Esophagus (tissue), 2 donors: Measurements from ENCODE around the gene TRIM54. TPM values are rescaled to one million over a fixed set of nuclear protein-coding genes. Genes with fewer than 3 reads are reported as not detected.
"Not testable (repeated sequence)": the region's sequence is repeated elsewhere in the genome, so short reads cannot be mapped to it uniquely, and the experiment has no call there.

Experiments used
- H3K27ac ChIP-seq, 2 donors: one replicate each; pipeline ENCODE4 v1.5.1; 2013; ENCODE audit warnings: low read depth in 2 of 2, mild to moderate bottlenecking in 2 of 2, inconsistent platforms in 1 of 2, low read length in 1 of 2, moderate library complexity in 1 of 2
- H3K27me3 ChIP-seq, 2 donors: one replicate each; pipeline ENCODE4 v1.6.1; 2013; ENCODE audit warnings: low read length in 2 of 2, control low read depth in 1 of 2, mild to moderate bottlenecking in 1 of 2; ENCODE audit not compliant: insufficient read depth in 2 of 2, control insufficient read depth in 1 of 2
- H3K36me3 ChIP-seq, 2 donors: one replicate each; pipeline ENCODE4 v1.6.1; 2013; ENCODE audit warnings: low read length in 1 of 2; ENCODE audit not compliant: control insufficient read depth in 2 of 2, insufficient read depth in 2 of 2
- H3K4me1 ChIP-seq, 2 donors: one replicate each; pipeline ENCODE4 v1.6.1; 2013; ENCODE audit warnings: low read length in 1 of 2; ENCODE audit not compliant: control insufficient read depth in 2 of 2, insufficient read depth in 2 of 2
- H3K4me3 ChIP-seq, 2 donors: one replicate each; pipeline ENCODE4 v1.5.1; 2013; ENCODE audit warnings: low read length in 2 of 2, mild to moderate bottlenecking in 2 of 2, low read depth in 1 of 2, moderate library complexity in 1 of 2
- H3K9me3 ChIP-seq, 2 donors: one replicate each; pipeline ENCODE4 v1.6.1; 2013; ENCODE audit warnings: mild to moderate bottlenecking in 2 of 2, low read depth in 1 of 2, low read length in 1 of 2, moderate library complexity in 1 of 2; ENCODE audit not compliant: control insufficient read depth in 2 of 2, insufficient read depth in 1 of 2
- WGBS, 2 donors: extraction: QIAGEN DNeasy Blood & Tissue Kit; methylation state at CpG; one replicate each; pipeline ENCODE4 v1.1.7; 2013; 5-methylcytosine and 5-hydroxymethylcytosine counted together
- polyA plus RNA-seq, 2 donors: library from polyadenylated mRNA; stranded (reverse); fragments of 200-250 nt; gene quantifications; one replicate each; pipeline ENCODE4 v1.2.3, GENCODE V29; 2013
- donor health status: healthy with polysubstance abuse.
- donor health status: Bipolar disorder and iron deficiency.

Gene TRIM54
- polyA plus RNA-seq, 2 donors, result 0.05 to 0.18 TPM

GRCh38 chr2:27296481-27296880 lies 14.3 kb downstream of the TRIM54 start:
- 54 to 69% methylated on average over 4 of the region's 4 CpGs for WGBS, 2 donors
- Histone ChIP-seq H3K36me3 (no peaks in the 10 kb centered on the region), H3K27me3 (no peaks in the 10 kb centered on the region), H3K4me1 (no peaks in the 10 kb centered on the region), H3K4me3 (no peak overlapping the region), H3K9me3 (no peaks in the 10 kb centered on the region), H3K27ac (no peak overlapping the region)

- Histone ChIP-seq H3K4me3 (no peak overlapping the region), H3K36me3 (no peaks in the 10 kb centered on the region), H3K4me1 (no peaks in the 10 kb centered on the region), H3K27ac (no peak overlapping the region), H3K9me3 (no peaks in the 10 kb centered on the region), H3K27me3 (no peaks in the 10 kb centered on the region)
- 88% methylated on average over 3 of the region's 3 CpGs for WGBS, 2 donors
Measured at GRCh38 chr2:27297195-27297594, 15.0 kb downstream of the TRIM54 start.

GRCh38 chr2:27298391-27299080 lies 16.3 kb downstream of the TRIM54 start:
- Histone ChIP-seq H3K36me3 (no peaks in the 10 kb centered on the region), H3K27me3 (no peaks in the 10 kb centered on the region), H3K9me3 (no peaks in the 10 kb centered on the region), H3K4me3 (no peak overlapping the region), H3K27ac (no peak overlapping the region), H3K4me1 (no peaks in the 10 kb centered on the region)
- 76 to 83% methylated on average over 18 of the region's 18 CpGs for WGBS, 2 donors

GRCh38 chr2:27300606-27301005 lies 18.4 kb downstream of the TRIM54 start:
- not testable (repeated sequence) for H3K4me3 ChIP-seq, H3K27me3 ChIP-seq, H3K4me1 ChIP-seq, H3K27ac ChIP-seq, H3K9me3 ChIP-seq, H3K36me3 ChIP-seq
- WGBS, 2 donors, result 70 to 75% methylated on average over 4 of the region's 4 CpGs

GRCh38 chr2:27303093-27304025 lies 21.1 kb downstream of the TRIM54 start:
- H3K36me3 ChIP-seq, result no peaks in the 10 kb centered on the region
- no peak overlapping the region for H3K4me3 ChIP-seq
- WGBS, 2 donors, result 19 to 21% methylated on average over 25 of the region's 25 CpGs
- no peak overlapping the region for H3K27ac ChIP-seq
- H3K27me3 ChIP-seq, result peaks cover 0 to 21% of the 10 kb centered on the region in 2 donors
- no peaks in the 10 kb centered on the region for H3K9me3 ChIP-seq
- peaks cover 5 to 13% of the 10 kb centered on the region in 2 donors for H3K4me1 ChIP-seq

- 88 to 89% methylated on average over 13 of the region's 13 CpGs for WGBS, 2 donors
- peaks cover 0 to 21% of the 10 kb centered on the region in 2 donors for H3K27me3 ChIP-seq
- no peaks in the 10 kb centered on the region for H3K9me3 ChIP-seq
- H3K27ac ChIP-seq, result no peak overlapping the region
- H3K4me1 ChIP-seq, result peaks cover 5 to 13% of the 10 kb centered on the region in 2 donors
- no peak overlapping the region for H3K4me3 ChIP-seq
- H3K36me3 ChIP-seq, result no peaks in the 10 kb centered on the region
Measured at GRCh38 chr2:27304488-27305240, 22.4 kb downstream of the TRIM54 start.

GRCh38 chr2:27305516-27305915 lies 23.3 kb downstream of the TRIM54 start:
- H3K36me3 ChIP-seq, result no peaks in the 10 kb centered on the region
- peaks cover 0 to 21% of the 10 kb centered on the region in 2 donors for H3K27me3 ChIP-seq
- WGBS, 2 donors, result 89 to 91% methylated on average over 16 of the region's 16 CpGs

GRCh38 chr2:27306136-27306535 lies 23.9 kb downstream of the TRIM54 start:
- peaks cover 5 to 13% of the 10 kb centered on the region in 2 donors for H3K4me1 ChIP-seq
- WGBS, 2 donors, result 32 to 36% methylated on average over 21 to 26 of the region's 26 CpGs
- no peaks in the 10 kb centered on the region for H3K9me3 ChIP-seq
- H3K27ac ChIP-seq, result no peak overlapping the region
- H3K27me3 ChIP-seq, result peaks cover 0 to 21% of the 10 kb centered on the region in 2 donors
- H3K4me3 ChIP-seq, result no peak overlapping the region
- no peaks in the 10 kb centered on the region for H3K36me3 ChIP-seq

More at GRCh38 chr2:27305516-27305915, 23.3 kb downstream of the TRIM54 start:
- Histone ChIP-seq H3K4me1 (peaks cover 5 to 13% of the 10 kb centered on the region in 2 donors), H3K4me3 (no peak overlapping the region), H3K9me3 (no peaks in the 10 kb centered on the region), H3K27ac (no peak overlapping the region)

GRCh38 chr2:27306573-27307286 lies 24.5 kb downstream of the TRIM54 start:
- H3K36me3 ChIP-seq, result peaks cover 0 to 3% of the 10 kb centered on the region in 2 donors
- WGBS, 2 donors, result 2 to 5% methylated on average over 50 to 51 of the region's 51 CpGs
- H3K9me3 ChIP-seq, result no peaks in the 10 kb centered on the region
- no peak overlapping the region for H3K27ac ChIP-seq
- H3K4me1 ChIP-seq, result peaks cover 5 to 13% of the 10 kb centered on the region in 2 donors
- H3K27me3 ChIP-seq, result peaks cover 0 to 21% of the 10 kb centered on the region in 2 donors
- H3K4me3 ChIP-seq, result no peak overlapping the region
